Heart left ventricle (tissue), 16 donors: Measurements from ENCODE around the gene PPFIBP1. TPM values are rescaled to one million over a fixed set of nuclear protein-coding genes. Genes with fewer than 3 reads are reported as not detected.
"Not testable (repeated sequence)": the region's sequence is repeated elsewhere in the genome, so short reads cannot be mapped to it uniquely, and the experiment has no call there.

Source experiments
- ATAC-seq, 4 donors: fragments of 200-7000 bp; cut with Tn5 transposase; one replicate each; pipeline ENCODE4 v1.9.1; 2020 to 2022; ENCODE audit warnings: moderate library complexity in 4 of 4, mild to moderate bottlenecking in 3 of 4, moderate number of reproducible peaks in 1 of 4
- DNase-seq, 5 donors: peaks; one replicate each; pipeline ENCODE4 v3.0.0-alpha.2; 2020
- H3K27ac ChIP-seq, 12 donors: fragments of 200-600 bp; sonication (generic) in 4 of 12; one replicate each; pipeline versions ENCODE4 v1.5.0 to v1.8.0; 2016 to 2022; ENCODE audit warnings: mild to moderate bottlenecking in 2 of 12
- H3K27me3 ChIP-seq, 9 donors: fragments of 200-600 bp; sonication (generic) in 2 of 9; one replicate each; pipeline versions ENCODE4 v1.5.1 to v1.8.0; 2016 to 2022; ENCODE audit warnings: mild to moderate bottlenecking in 3 of 9
- H3K36me3 ChIP-seq, 9 donors: fragments of 200-600 bp; sonication (generic) in 2 of 9; one replicate each; pipeline versions ENCODE4 v1.5.0 to v1.8.0; 2018 to 2022; ENCODE audit warnings: mild to moderate bottlenecking in 2 of 9
- H3K4me1 ChIP-seq, 12 donors: fragments of 200-600 bp; sonication (generic) in 4 of 12; one replicate each; pipeline versions ENCODE4 v1.5.0 to v1.8.0; 2016 to 2022; ENCODE audit warnings: mild to moderate bottlenecking in 3 of 12
- H3K4me3 ChIP-seq, 12 donors: fragments of 200-600 bp; sonication (generic) in 4 of 12; one replicate each; pipeline versions ENCODE4 v1.5.0 to v1.8.0; 2017 to 2022; ENCODE audit warnings: mild to moderate bottlenecking in 9 of 12, moderate library complexity in 4 of 12
- H3K9me3 ChIP-seq, 12 donors: fragments of 200-600 bp; sonication (generic) in 4 of 12; one replicate each; pipeline versions ENCODE4 v1.5.0 to v1.8.0; 2016 to 2022; ENCODE audit warnings: mild to moderate bottlenecking in 1 of 12
- POLR2A ChIP-seq, 2 donors: fragments of 450-650 bp; IDR thresholded peaks; one replicate each; pipeline ENCODE4 v1.6.1; 2017; ENCODE audit warnings: antibody characterized with exemption in 2 of 2, mild to moderate bottlenecking in 2 of 2, moderate library complexity in 2 of 2
- WGBS, 4 donors: extraction: QIAGEN DNeasy Blood & Tissue Kit in 2 of 4; methylation state at CpG; one replicate each; pipeline versions ENCODE4 v1.1.5 to v1.1.7; 2013 to 2018; 5-methylcytosine and 5-hydroxymethylcytosine counted together
- intact Hi-C, 10 donors: fragments of 100-400 bp; cut with DNase I; formaldehyde crosslinking; loops; one replicate each; pipeline versions ENCODE4 v1.11.1 to v1.14.2; 2022
- polyA plus RNA-seq, 2 donors: library from polyadenylated mRNA; stranded (reverse); fragments of 200-250 nt; gene quantifications; one replicate each; pipeline ENCODE4 v1.2.3, GENCODE V29; 2013
- total RNA-seq, 9 donors: library from RNA; depleted of rRNA in 2 of 9; stranded (reverse); fragments of >200 nt in 2 of 9; fragmentation: NEBNext Ultra II Directional in 3 of 9; extraction: Animal tissue kit (Norgen Biotek cat#: 25700) in 3 of 9; gene quantifications; one replicate each; pipeline versions ENCODE4 v1.1.0 to v1.2.4, GENCODE V29; 2016 to 2023
- TF ChIP-seq, protein P1 (sequence below), 12 donors: fragments of 200-600 bp; sonication (generic) in 4 of 12; IDR thresholded peaks; one replicate each; pipeline versions ENCODE4 v1.5.0 to v1.8.0; 2018 to 2022; ENCODE audit warnings: antibody characterized with exemption in 12 of 12, mild to moderate bottlenecking in 5 of 12
- donor health status: ischemic (EF 13 %, LVEDD 7.1; RV severe dilation, severe dysfunction).
- donor health status: healthy with polysubstance abuse.
- donor health status: DM: no; HTN: yes; CAD: no.
- donor health status: DM: no; HTN: no; CAD: no.
- donor health status: ischemic (EF 25% LVEDD 6.9; RV normal size, moderate dysfunction).
- donor health status: ischemic (EF 25% LVEDD 5.7; RV mildly dilated, moderate dysfunction).
- donor health status: healthy.
- donor health status: DM: yes; HTN: yes; CAD: no.
- donor health status: ischemic (EF 35%, LVEDD 5.7; RV mildly dilated, moderate dysfunction).
- donor health status: nonischemic (EF 11% LVEDD 7.7; RV severe dilation, severe dysfunction).
- donor health status: DM: yes; HTN: yes; CAD: no.
- donor health status: PGD.
- donor health status: ischemic (EF 29% LVEDD 5.4; RV normal size, mild dysfunction).
- donor health status: nonischemic (EF 23%, LVEDD 6.1; RV moderate dilation, normal function).

PPFIBP1 gene
- total and polyA plus RNA-seq, 11 donors = 48.7 to 413 (median 265) TPM

DNA sequence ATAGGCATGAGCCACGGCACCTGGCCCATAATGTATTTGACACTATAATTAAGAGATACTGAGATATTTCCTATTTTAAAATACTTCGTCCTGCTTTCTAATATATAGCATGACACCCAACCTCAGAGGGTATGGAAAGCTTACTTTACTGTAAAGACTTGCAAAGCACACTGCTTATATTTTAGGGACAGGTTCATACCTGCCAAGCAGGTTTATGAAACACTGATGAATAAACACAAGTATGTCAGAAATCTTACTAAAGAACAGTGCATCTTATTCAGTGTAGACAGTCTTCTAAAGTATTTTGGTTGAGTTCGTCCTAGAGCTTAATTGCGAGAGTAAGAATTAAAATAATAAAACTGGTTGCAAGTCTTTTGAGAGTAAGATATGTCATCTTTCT is 65.4 kb downstream of the PPFIBP1 start:
- peaks cover 7 to 76% (median 45%) of the 10 kb centered on the region in 12 donors for H3K4me1 ChIP-seq
- intact Hi-C loops = no loop called here
- peaks cover 0 to under 1% (median 0%) of the 10 kb centered on the region in 9 donors for H3K36me3 ChIP-seq
- no peak overlapping the region for H3K4me3 ChIP-seq
- ATAC-seq (no peak), DNase-seq (no peak)
- 95 to 97% (median 96%) methylated on average over 4 of the region's 4 CpGs for WGBS, 4 donors
- no peaks in the 10 kb centered on the region for H3K9me3 ChIP-seq
- TF ChIP-seq, protein P1, sequence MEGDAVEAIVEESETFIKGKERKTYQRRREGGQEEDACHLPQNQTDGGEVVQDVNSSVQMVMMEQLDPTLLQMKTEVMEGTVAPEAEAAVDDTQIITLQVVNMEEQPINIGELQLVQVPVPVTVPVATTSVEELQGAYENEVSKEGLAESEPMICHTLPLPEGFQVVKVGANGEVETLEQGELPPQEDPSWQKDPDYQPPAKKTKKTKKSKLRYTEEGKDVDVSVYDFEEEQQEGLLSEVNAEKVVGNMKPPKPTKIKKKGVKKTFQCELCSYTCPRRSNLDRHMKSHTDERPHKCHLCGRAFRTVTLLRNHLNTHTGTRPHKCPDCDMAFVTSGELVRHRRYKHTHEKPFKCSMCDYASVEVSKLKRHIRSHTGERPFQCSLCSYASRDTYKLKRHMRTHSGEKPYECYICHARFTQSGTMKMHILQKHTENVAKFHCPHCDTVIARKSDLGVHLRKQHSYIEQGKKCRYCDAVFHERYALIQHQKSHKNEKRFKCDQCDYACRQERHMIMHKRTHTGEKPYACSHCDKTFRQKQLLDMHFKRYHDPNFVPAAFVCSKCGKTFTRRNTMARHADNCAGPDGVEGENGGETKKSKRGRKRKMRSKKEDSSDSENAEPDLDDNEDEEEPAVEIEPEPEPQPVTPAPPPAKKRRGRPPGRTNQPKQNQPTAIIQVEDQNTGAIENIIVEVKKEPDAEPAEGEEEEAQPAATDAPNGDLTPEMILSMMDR (IDR thresholded peaks at IDR 0.05) = no peak
- TF ChIP-seq POLR2A (IDR thresholded peaks at IDR 0.05) = no peak
- H3K27me3 ChIP-seq = no peaks in the 10 kb centered on the region
- no peak overlapping the region for H3K27ac ChIP-seq

DNA sequence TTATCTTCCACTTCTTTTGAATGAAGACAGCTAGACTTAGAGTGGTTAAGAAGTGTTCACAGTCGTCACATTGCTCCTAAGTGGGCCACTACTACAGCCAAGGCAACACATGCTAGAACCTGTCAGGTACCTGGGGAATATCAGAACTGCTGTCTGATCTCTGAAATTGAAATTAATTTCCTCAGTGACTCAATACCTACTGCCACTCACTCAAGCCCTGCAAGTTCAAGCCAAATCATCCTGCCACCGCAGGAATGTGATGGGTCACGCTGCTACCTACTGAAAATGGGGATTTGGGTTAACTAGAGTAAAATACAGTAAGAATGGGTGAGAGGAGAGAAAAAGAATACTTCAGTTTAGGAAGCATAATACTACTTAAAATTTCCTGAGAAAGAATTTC is 67.7 kb downstream of the PPFIBP1 start:
- H3K4me1 ChIP-seq = peaks cover 6 to 72% (median 34%) of the 10 kb centered on the region in 12 donors
- H3K4me3 ChIP-seq, DNase-seq, H3K27me3 ChIP-seq, H3K36me3 ChIP-seq, intact Hi-C loops, H3K9me3 ChIP-seq: not testable (repeated sequence)
- peak in 1 of 4 donors; percentile 11 for ATAC-seq
- 85 to 94% (median 91%) methylated on average over 3 of the region's 3 CpGs for WGBS, 4 donors
- peak overlapping the region in 5 of 12 donors; percentile 20 to 51 (median 35) for H3K27ac ChIP-seq

DNA sequence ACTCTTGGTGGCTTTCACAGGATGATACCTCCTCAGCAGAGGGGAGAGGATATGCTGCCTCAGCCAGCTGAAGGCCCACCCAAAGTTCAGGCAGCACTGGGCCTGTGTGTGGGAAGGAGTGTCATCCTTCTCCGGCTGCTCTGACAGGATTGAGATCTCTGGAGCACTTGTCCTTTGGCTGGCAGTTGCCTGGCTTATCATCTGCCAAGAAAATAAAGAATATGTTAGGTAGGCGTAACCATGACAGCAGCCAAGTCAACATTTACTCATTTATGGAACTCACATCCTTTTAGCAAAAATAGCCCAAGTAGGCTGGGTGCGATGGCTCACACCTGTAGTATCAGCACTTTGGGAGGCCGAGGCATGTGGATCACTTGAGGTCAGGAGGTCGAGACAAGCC is 68.5 kb downstream of the PPFIBP1 start:
- peaks cover 6 to 74% (median 33%) of the 10 kb centered on the region in 12 donors for H3K4me1 ChIP-seq
- peak overlapping the region in 11 of 12 donors; percentile 5 to 53 (median 44) for H3K27ac ChIP-seq
- ATAC-seq (peak; percentile 41 to 77 (median 67)), DNase-seq (peak in 3 of 5 donors; percentile 36 to 66 (median 39))
- no peaks in the 10 kb centered on the region for H3K27me3 ChIP-seq
- TF ChIP-seq, protein P1 (IDR thresholded peaks at IDR 0.05) = no peak
- no peak for TF ChIP-seq POLR2A (IDR thresholded peaks at IDR 0.05)
- 22 to 36% (median 26%) methylated on average over 5 of the region's 5 CpGs for WGBS, 4 donors
- H3K4me3 ChIP-seq = no peak overlapping the region
- H3K9me3 ChIP-seq = no peaks in the 10 kb centered on the region
- intact Hi-C loops = no loop called here
- no peaks in the 10 kb centered on the region for H3K36me3 ChIP-seq

DNA sequence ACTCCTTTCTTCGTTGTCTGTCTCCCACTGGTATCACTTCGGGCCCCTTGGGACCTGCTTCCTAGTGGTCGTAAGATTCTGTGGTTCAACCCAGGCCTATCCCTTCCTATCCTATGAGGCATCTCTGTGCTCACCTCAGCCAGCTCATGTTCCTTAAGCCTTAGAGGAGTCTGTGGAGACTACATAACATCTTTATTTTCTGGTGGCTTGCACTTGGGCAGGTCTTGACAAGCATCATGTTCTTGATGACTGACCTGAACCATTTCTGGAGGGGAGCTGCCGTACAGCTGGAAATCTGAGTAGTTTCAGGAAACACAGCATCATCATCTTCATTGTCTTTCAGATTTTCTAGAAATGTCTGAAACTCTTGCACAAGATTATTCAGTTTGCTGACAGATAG is 69.3 kb downstream of the PPFIBP1 start:
- H3K27me3 ChIP-seq = no peaks in the 10 kb centered on the region
- H3K36me3 ChIP-seq = no peaks in the 10 kb centered on the region
- 72 to 83% (median 73%) methylated on average over 4 of the region's 4 CpGs for WGBS, 4 donors
- no peak for DNase-seq
- H3K27ac ChIP-seq = peak overlapping the region in 9 of 12 donors; percentile 2 to 53 (median 44)
- TF ChIP-seq, protein P1 (IDR thresholded peaks at IDR 0.05) = no peak
- TF ChIP-seq POLR2A (IDR thresholded peaks at IDR 0.05) = no peak
- ATAC-seq = peak in 1 of 4 donors; percentile 8
- peaks cover 0 to 3% (median 0%) of the 10 kb centered on the region in 12 donors for H3K9me3 ChIP-seq
- no peak overlapping the region for H3K4me3 ChIP-seq
- peaks cover 6 to 67% (median 31%) of the 10 kb centered on the region in 12 donors for H3K4me1 ChIP-seq
- intact Hi-C loops = no loop called here

DNA sequence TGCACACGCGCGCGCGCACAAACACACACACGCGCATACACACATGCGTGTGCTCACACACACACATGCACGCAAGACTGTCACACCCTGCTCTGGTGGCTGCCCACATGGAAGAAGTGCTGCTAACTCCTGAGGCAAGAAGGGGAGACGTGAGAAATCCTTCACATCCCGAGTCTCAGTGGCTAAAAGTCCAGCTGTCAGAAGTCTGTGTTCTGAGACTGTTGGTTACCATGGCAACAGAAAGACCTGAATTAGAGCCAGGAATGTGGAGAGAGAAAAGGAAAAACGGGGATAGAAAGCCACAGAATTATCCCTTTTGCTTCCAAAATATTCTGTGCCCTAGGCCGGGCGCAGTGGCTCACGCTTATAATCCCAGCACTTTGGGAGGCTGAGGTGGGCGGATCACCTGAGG is 71.2 kb downstream of the PPFIBP1 start:
- Histone ChIP-seq H3K4me1 (peaks cover 6 to 73% (median 39%) of the 10 kb centered on the region in 12 donors), H3K27ac (peak overlapping the region in 7 of 12 donors; percentile 2 to 65 (median 52)), H3K27me3 (no peaks in the 10 kb centered on the region), H3K36me3 (no peaks in the 10 kb centered on the region), H3K9me3 (peaks cover 0 to 3% (median 0%) of the 10 kb centered on the region in 12 donors), H3K4me3 (peak overlapping the region in 1 of 12 donors; percentile 16)
- peak in 3 of 5 donors; percentile 56 to 74 (median 67) for DNase-seq
- WGBS, 4 donors = 58 to 75% (median 65%) methylated on average over 16 of the region's 16 CpGs
- intact Hi-C loops = loop anchor here in 1 of 10 donors (5.0 kb wide), 1 partner anchor 43 kb away; no protein-coding TSS in a partner anchor
- ATAC-seq = peak; percentile 51 to 70 (median 62)
- TF ChIP-seq, protein P1 (IDR thresholded peaks at IDR 0.05) = no peak
- no peak for TF ChIP-seq POLR2A (IDR thresholded peaks at IDR 0.05)

DNA sequence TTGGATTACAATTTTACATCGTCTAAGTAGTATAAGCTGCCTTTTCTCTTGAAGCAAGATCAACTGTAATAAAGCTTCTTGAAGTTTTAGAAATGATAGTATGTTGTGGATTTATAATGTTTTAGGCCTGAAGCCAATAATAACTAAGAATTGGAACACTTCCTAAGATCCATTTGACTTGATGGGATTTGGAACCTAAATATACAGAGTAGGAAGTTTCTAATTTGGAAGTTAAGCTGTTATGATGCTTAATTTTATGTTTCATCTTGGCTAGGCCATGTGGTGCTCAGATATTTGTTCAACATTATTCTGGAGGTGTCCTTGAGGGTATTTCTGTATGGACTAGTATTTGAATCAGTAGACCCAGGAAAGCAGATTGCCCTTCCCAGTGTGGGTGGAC is 74.9 kb downstream of the PPFIBP1 start:
- peak overlapping the region in 5 of 12 donors; percentile 22 to 43 (median 28) for H3K27ac ChIP-seq
- not testable (repeated sequence) for DNase-seq, H3K27me3 ChIP-seq, H3K4me3 ChIP-seq, ATAC-seq, H3K36me3 ChIP-seq, H3K9me3 ChIP-seq
- WGBS, 4 donors = 34 to 61% (median 54%) methylated on average over 1 of the region's 1 CpG
- peaks cover 4 to 74% (median 40%) of the 10 kb centered on the region in 12 donors for H3K4me1 ChIP-seq
- intact Hi-C loops = loop anchor here in 1 of 10 donors (5.0 kb wide), 1 partner anchor 47 kb away; no protein-coding TSS in a partner anchor
